GM12801 (cell line): ENCODE results near the gene TMEM8B.

ENCODE experiments used
- CTCF ChIP-seq: IDR thresholded peaks from one replicate; pipeline ENCODE4 v1.5.1; 2011; ENCODE audit warnings: control low read depth; ENCODE audit not compliant: insufficient read length; ENCODE audit errors: extremely low read depth

Gene TMEM8B

GRCh38 chr9:35872505-35872904 lies 43.5 kb downstream of the TMEM8B start:
- no peak for TF ChIP-seq CTCF

GRCh38 chr9:35882263-35882848 lies 53.3 kb downstream of the TMEM8B start:
- TF ChIP-seq CTCF: peak; percentile 34

DNA sequence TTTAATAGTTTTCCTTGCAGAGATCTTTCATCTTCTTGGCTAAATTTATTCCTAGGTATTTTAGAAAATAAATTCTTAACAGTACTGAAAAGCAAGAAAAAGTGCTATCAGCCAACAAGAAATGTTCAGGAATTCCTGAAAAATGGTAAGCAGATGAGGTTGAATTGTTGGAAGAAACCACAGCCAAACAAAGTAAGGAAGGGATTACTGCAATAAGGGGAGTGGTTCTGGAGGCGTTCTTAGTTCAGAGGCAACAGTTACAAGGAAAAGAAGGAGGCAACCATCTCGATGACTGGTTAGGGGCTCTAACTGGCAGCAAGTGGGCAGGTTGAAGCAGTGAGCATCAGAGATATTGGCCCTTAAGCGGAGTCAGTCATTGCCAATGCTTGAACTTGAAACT lies 54.0 kb downstream of the TMEM8B start:
- TF ChIP-seq CTCF: no peak

DNA sequence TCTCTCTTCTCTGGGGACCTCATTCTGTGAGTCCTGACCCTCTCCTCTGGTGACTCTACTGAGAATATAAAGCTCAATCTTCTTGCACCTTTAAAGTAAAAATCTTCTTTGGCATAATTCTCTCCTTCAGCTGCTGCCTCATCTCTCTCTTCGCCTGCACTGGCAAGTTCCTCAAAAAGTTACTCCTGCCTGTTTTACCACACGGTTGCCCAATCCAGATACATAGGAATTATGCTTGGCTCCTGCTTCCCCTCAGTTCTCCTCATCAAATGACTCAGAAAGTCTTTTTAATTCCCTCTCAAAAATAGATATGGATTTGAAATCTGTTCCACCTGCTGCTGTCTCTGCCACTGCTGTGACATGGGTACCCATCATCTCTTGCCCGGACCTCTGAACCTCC lies 62.6 kb downstream of the TMEM8B start:
- no peak for TF ChIP-seq CTCF

DNA sequence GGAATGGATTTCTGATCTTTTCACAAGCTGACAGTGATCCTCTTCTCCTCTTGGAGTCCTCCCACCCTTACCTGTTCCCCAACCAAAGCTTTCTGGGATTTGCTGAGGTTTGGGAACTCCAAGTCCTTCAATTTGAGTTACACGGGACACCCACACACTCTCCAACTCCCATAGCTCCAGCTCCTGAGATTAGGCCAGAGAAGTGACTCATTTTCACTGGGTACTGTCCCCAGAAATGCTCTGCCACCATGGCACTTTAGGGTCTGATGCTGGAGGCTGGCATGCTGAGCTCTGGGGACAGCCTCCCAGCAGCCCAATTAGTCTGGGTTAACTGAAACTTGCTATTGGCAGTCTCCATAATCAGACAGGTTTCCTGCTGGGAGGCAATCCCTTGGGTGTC lies 63.0 kb downstream of the TMEM8B start:
- no peak for TF ChIP-seq CTCF

- TF ChIP-seq CTCF: no peak
Measured at GRCh38 chr9:35896570-35896969, 67.5 kb downstream of the TMEM8B start.

DNA sequence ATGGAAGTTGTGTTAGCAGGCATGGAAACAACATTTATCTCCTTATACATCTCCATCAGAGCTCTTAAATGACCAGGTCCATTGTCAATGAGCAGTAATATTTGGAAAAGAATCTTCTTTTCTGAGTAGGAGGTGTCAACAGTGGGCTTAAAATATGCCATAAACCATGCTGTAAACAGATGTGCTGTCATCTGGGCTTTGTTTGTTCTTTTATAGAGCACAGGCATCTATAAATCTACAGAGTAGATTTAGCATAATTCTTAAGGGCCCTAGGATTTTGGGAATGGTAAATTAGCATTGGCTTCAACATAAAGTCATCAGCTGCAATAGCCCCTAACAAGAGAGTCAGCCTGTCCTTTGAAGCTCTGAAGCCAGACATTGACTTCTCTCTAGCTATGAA lies 69.3 kb downstream of the TMEM8B start:
- no peak for TF ChIP-seq CTCF
